Stimulated activated CD4-positive, alpha-beta T cell treated with anti-CD3 and anti-CD28 coated beads, Interleukin-2, amount 100 ng/mL, for 4 hours (primary cell): Measurements from ENCODE around the gene POLL.
A peak's percentile ranks its signal among the peaks of the same experiment; 100 is the strongest.
"Not testable (repeated sequence)": the region's sequence is repeated elsewhere in the genome, so short reads cannot be mapped to it uniquely, and the experiment has no call there.

Experiments
- DNase-seq: peaks from one replicate; pipeline ENCODE4 v3.0.0-alpha.2; 2020; ENCODE audit warnings: low read depth

Gene POLL

GRCh38 chr10:101587725-101588653 is at the start of gene POLL, which contains the start of gene DPCD:
TSS of gene POLL (minus strand) at chr10:101588257. CDS start at chr10:101587360, 897 bp downstream.
TSS of gene DPCD (plus strand) at chr10:101588321. CDS start at chr10:101588337, 16 bp downstream.
- DNase-seq = peak; percentile 81

- DNase-seq = not testable (repeated sequence)
These were observed 45.5 kb upstream of the POLL start for GRCh38 chr10:101633510-101633909.

GRCh38 chr10:101631821-101632475 is 43.9 kb upstream of the POLL start:
- DNase-seq = no peak

- DNase-seq = no peak
These were observed 42.5 kb upstream of the POLL start for GRCh38 chr10:101630633-101630920.

- DNase-seq = no peak
These were observed 42.0 kb upstream of the POLL start for GRCh38 chr10:101629837-101630632.

GRCh38 chr10:101625821-101626412 is 37.9 kb upstream of the POLL start:
- DNase-seq = no peak

- no peak for DNase-seq
These were observed 36.6 kb upstream of the POLL start for GRCh38 chr10:101624526-101625102.

- no peak for DNase-seq
These were observed 35.5 kb upstream of the POLL start for GRCh38 chr10:101623528-101623927.

- DNase-seq = no peak
These were observed 31.9 kb upstream of the POLL start for GRCh38 chr10:101619983-101620382.

- DNase-seq = no peak
These were observed 30.8 kb upstream of the POLL start for GRCh38 chr10:101618871-101619270.

- DNase-seq = no peak
These were observed 29.9 kb upstream of the POLL start for GRCh38 chr10:101617824-101618568.

- no peak for DNase-seq
These were observed 29.2 kb upstream of the POLL start for GRCh38 chr10:101617102-101617823.

- no peak for DNase-seq
These were observed 28.5 kb upstream of the POLL start for GRCh38 chr10:101616415-101617101.

GRCh38 chr10:101615525-101616116 is 27.6 kb upstream of the POLL start:
- DNase-seq = no peak

GRCh38 chr10:101614663-101615524 is 26.8 kb upstream of the POLL start:
- DNase-seq = no peak

GRCh38 chr10:101613646-101614045 is 25.6 kb upstream of the POLL start:
- DNase-seq = no peak

GRCh38 chr10:101612872-101613271 is 24.8 kb upstream of the POLL start:
- no peak for DNase-seq

- no peak for DNase-seq
These were observed 24.0 kb upstream of the POLL start for GRCh38 chr10:101612086-101612485.
